NCI-H524 treated with DMSO at 0.1 percent for 48 hours (cell line): ENCODE results near the gene METTL17.
"Not testable (repeated sequence)": the region's sequence is repeated elsewhere in the genome, so short reads cannot be mapped to it uniquely, and the experiment has no call there.

Experiments used
- DNase-seq: peaks from one replicate; lab custom pipeline; 2025; lab: John Stamatoyannopoulos, UW

METTL17 gene

GRCh38 chr14:21024585-21025370 is 35.0 kb downstream of the METTL17 start, which contains the start of gene NDRG2:
Gene NDRG2 (minus strand): TSS chr14:21025061. CDS start chr14:21023315, 1,746 bp downstream.
- DNase-seq = no peak

GRCh38 chr14:21025371-21026273 is 35.8 kb downstream of the METTL17 start:
- no peak for DNase-seq

GRCh38 chr14:21026274-21026987 is 36.7 kb downstream of the METTL17 start:
- DNase-seq = no peak

- DNase-seq = no peak
These were observed 37.2 kb downstream of the METTL17 start for GRCh38 chr14:21026988-21027315.

- DNase-seq = no peak
These were observed 40.1 kb downstream of the METTL17 start, which contains the start of gene TPPP2 for GRCh38 chr14:21029917-21030316. Gene TPPP2 (plus strand): TSS chr14:21030217. CDS start chr14:21030582, 365 bp downstream.

- no peak for DNase-seq
These were observed 40.8 kb downstream of the METTL17 start for GRCh38 chr14:21030531-21030930.

GRCh38 chr14:21032326-21033132 is 42.7 kb downstream of the METTL17 start:
- DNase-seq = no peak

- no peak for DNase-seq
These were observed 43.4 kb downstream of the METTL17 start for GRCh38 chr14:21033133-21033698.

GRCh38 chr14:21034707-21035106 is 44.9 kb downstream of the METTL17 start, which contains the start of gene RNASE13:
Gene RNASE13 (minus strand): TSS chr14:21034807. CDS start chr14:21034288, 519 bp downstream.
- DNase-seq = no peak

GRCh38 chr14:21036751-21037150 is 47.0 kb downstream of the METTL17 start:
- DNase-seq = no peak

- DNase-seq = no peak
These were observed 47.4 kb downstream of the METTL17 start for GRCh38 chr14:21037156-21037555.

GRCh38 chr14:21038441-21039422 is 49.0 kb downstream of the METTL17 start:
- DNase-seq = peak; percentile 54

- peak; percentile 21 for DNase-seq
These were observed 50.0 kb downstream of the METTL17 start for GRCh38 chr14:21039585-21040369.

- DNase-seq = no peak
These were observed 50.7 kb downstream of the METTL17 start for GRCh38 chr14:21040370-21040925.

GRCh38 chr14:21040941-21041340 is 51.2 kb downstream of the METTL17 start:
- not testable (repeated sequence) for DNase-seq

GRCh38 chr14:21041676-21042433 is 52.1 kb downstream of the METTL17 start, which contains the start of gene RNASE7:
Gene RNASE7 (plus strand): TSS chr14:21042362. CDS start chr14:21042993, 631 bp downstream.
- no peak for DNase-seq

GRCh38 chr14:21042918-21043317 is 53.1 kb downstream of the METTL17 start:
- no peak for DNase-seq
